ENCODE data around the gene ABHD16A. TPM values are rescaled to one million over a fixed set of nuclear protein-coding genes. Genes with fewer than 3 reads are reported as not detected.

Gene ABHD16A
- total and polyA plus RNA-seq, 2 of the 13 experiments (the other 11 are each of a cell fraction or from before 2014, with no cell fraction given) = 43.5 to 45.4 TPM

DNA sequence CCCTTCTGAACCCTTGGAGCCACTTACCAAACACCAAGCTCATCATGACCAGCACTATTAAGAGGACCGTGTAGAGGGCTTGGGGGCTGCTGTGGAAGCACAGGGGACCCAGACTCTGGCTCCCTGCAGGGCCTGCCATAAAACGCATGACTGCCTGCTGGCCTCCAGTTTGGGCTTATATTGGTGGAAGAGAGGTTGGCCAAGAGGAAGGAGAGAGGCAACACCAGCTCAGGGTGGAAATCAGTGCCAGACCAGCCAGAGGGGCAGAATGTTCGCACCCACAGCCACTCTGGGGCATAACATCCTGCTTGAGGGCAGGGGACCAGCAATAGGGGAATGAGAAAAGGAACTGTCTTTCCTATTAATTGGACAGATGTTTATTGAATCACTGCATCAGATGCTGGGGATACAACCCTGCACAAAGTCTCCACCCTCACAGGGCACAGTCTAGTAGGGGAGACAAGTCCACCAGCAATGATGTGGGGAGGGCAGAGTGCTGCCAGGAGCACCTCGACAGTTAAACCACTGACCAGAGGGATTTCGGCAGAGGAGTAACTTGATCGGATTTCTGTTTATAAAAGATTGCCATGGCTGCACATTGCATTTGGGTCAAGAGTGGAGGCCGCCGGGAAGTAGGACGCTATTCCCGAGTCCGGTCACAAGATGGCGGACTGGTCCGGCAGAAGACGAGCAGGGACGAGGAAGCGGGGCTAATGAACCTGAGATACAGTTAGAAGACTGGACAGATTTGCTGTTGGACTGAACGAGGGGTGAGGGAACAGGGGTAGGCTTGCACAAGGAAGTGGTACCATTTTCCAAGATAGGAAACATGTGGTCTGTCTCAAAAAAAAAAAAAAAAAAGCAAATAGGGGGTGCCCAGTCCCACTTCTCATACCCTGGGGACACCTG, 22.6 kb downstream of the ABHD16A start, which contains the start of gene LY6G5C (continued):
- TF ChIP-seq, protein P1, sequence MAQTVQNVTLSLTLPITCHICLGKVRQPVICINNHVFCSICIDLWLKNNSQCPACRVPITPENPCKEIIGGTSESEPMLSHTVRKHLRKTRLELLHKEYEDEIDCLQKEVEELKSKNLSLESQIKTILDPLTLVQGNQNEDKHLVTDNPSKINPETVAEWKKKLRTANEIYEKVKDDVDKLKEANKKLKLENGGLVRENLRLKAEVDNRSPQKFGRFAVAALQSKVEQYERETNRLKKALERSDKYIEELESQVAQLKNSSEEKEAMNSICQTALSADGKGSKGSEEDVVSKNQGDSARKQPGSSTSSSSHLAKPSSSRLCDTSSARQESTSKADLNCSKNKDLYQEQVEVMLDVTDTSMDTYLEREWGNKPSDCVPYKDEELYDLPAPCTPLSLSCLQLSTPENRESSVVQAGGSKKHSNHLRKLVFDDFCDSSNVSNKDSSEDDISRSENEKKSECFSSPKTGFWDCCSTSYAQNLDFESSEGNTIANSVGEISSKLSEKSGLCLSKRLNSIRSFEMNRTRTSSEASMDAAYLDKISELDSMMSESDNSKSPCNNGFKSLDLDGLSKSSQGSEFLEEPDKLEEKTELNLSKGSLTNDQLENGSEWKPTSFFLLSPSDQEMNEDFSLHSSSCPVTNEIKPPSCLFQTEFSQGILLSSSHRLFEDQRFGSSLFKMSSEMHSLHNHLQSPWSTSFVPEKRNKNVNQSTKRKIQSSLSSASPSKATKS (CRISPR knock-in tag; IDR thresholded peaks at IDR 0.05) = no peak
- no peak for TF ChIP-seq NRL (CRISPR knock-in tag; IDR thresholded peaks at IDR 0.05; ENCODE audit: borderline replicate concordance)
- no peak for TF ChIP-seq SMARCC2 (IDR thresholded peaks at IDR 0.05)
- TF ChIP-seq, protein P2, sequence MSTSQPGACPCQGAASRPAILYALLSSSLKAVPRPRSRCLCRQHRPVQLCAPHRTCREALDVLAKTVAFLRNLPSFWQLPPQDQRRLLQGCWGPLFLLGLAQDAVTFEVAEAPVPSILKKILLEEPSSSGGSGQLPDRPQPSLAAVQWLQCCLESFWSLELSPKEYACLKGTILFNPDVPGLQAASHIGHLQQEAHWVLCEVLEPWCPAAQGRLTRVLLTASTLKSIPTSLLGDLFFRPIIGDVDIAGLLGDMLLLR (CRISPR knock-in tag; IDR thresholded peaks at IDR 0.05) = no peak
- TF ChIP-seq, protein P3, sequence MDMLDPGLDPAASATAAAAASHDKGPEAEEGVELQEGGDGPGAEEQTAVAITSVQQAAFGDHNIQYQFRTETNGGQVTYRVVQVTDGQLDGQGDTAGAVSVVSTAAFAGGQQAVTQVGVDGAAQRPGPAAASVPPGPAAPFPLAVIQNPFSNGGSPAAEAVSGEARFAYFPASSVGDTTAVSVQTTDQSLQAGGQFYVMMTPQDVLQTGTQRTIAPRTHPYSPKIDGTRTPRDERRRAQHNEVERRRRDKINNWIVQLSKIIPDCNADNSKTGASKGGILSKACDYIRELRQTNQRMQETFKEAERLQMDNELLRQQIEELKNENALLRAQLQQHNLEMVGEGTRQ (IDR thresholded peaks at IDR 0.05; ENCODE audit: low read depth, low read length) = no peak
- TF ChIP-seq, protein P3 (CRISPR knock-in tag; IDR thresholded peaks at IDR 0.05; ENCODE audit: borderline replicate concordance) = no peak
- no peak for TF ChIP-seq TCF12 (IDR thresholded peaks at IDR 0.05)
- no peak for TF ChIP-seq TCF12 (CRISPR knock-in tag; IDR thresholded peaks at IDR 0.05)
- TF ChIP-seq HOXA3 (CRISPR knock-in tag; IDR thresholded peaks at IDR 0.05) = no peak; the same call in 1 of the 2 replicates
- no peak for TF ChIP-seq ZBTB42 (CRISPR knock-in tag; IDR thresholded peaks at IDR 0.05)
- no peak for TF ChIP-seq CEBPG (CRISPR knock-in tag; IDR thresholded peaks at IDR 0.05)
- no peak for TF ChIP-seq ZNF557 (CRISPR knock-in tag; IDR thresholded peaks at IDR 0.05)
- TF ChIP-seq, protein P4, sequence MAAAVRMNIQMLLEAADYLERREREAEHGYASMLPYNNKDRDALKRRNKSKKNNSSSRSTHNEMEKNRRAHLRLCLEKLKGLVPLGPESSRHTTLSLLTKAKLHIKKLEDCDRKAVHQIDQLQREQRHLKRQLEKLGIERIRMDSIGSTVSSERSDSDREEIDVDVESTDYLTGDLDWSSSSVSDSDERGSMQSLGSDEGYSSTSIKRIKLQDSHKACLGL (CRISPR knock-in tag; IDR thresholded peaks at IDR 0.05) = no peak
- no peak for TF ChIP-seq MZF1 (CRISPR knock-in tag; IDR thresholded peaks at IDR 0.05; ENCODE audit: borderline replicate concordance)
- TF ChIP-seq HNRNPK (IDR thresholded peaks at IDR 0.05; ENCODE audit: low read depth, low read length, poor library complexity, severe bottlenecking) = no peak
- TF ChIP-seq CBX5 (CRISPR knock-in tag; IDR thresholded peaks at IDR 0.05; ENCODE audit: borderline replicate concordance) = peak; percentile 26; the same call in 1 of the 2 replicates
- no peak for TF ChIP-seq HNRNPL (IDR thresholded peaks at IDR 0.05; ENCODE audit: low read depth, low read length)
- no peak for TF ChIP-seq MAF1 (CRISPR knock-in tag; IDR thresholded peaks at IDR 0.05; ENCODE audit: borderline replicate concordance)
- no peak for TF ChIP-seq ZNF766 (CRISPR knock-in tag; IDR thresholded peaks at IDR 0.05; ENCODE audit: borderline replicate concordance)
- no peak for TF ChIP-seq MTA3 (CRISPR knock-in tag; IDR thresholded peaks at IDR 0.05)
- TF ChIP-seq HDAC1 (CRISPR knock-in tag; IDR thresholded peaks at IDR 0.05) = no peak
- no peak for TF ChIP-seq ZNF180 (CRISPR knock-in tag; IDR thresholded peaks at IDR 0.05; ENCODE audit: borderline replicate concordance, low read depth)
- TF ChIP-seq KDM4B (CRISPR knock-in tag; IDR thresholded peaks at IDR 0.05) = 0 out of 2 replicates have a peak, but pooled peaks have one; percentile 45
- no peak for TF ChIP-seq ZNF569 (CRISPR knock-in tag; IDR thresholded peaks at IDR 0.05; ENCODE audit: borderline replicate concordance)
- TF ChIP-seq CAMTA2 (CRISPR knock-in tag; IDR thresholded peaks at IDR 0.05; ENCODE audit: borderline replicate concordance) = no peak
- no peak for TF ChIP-seq HMGA1 (CRISPR knock-in tag; conservative IDR thresholded peaks at IDR 0.05)
